Activated gamma-delta T cell (primary cell): ENCODE data around the gene C12orf50.
A peak's percentile ranks its signal among the peaks of the same experiment; 100 is the strongest.
"Not testable (repeated sequence)": the region's sequence is repeated elsewhere in the genome, so short reads cannot be mapped to it uniquely, and the experiment has no call there.

Source experiments
- DNase-seq: peaks from one replicate; lab custom pipeline; 2025; lab: John Stamatoyannopoulos, UW
- total RNA-seq, 2 donors: gene quantifications; one replicate each; lab custom pipeline; 2026; lab: John Stamatoyannopoulos, UW

The C12orf50 gene
- 0 to 0.22 reads per million in 2 donors for total RNA-seq

- no peak for DNase-seq
Measured at GRCh38 chr12:88029093-88029665, at the start of gene C12orf50. C12orf50 (minus strand) TSS chr12:88029401; CDS start chr12:88026962, 2,439 bp downstream.

- no peak for DNase-seq
Measured at GRCh38 chr12:88067301-88067700, 38.1 kb upstream of the C12orf50 start.

- DNase-seq, result no peak
Measured at GRCh38 chr12:88063375-88063774, 34.2 kb upstream of the C12orf50 start.

- no peak for DNase-seq
Measured at GRCh38 chr12:88062474-88062873, 33.3 kb upstream of the C12orf50 start.

- no peak for DNase-seq
Measured at GRCh38 chr12:88058719-88059077, 29.5 kb upstream of the C12orf50 start.

- no peak for DNase-seq
Measured at GRCh38 chr12:88057994-88058718, 29.0 kb upstream of the C12orf50 start.

GRCh38 chr12:88056571-88056970 is 27.4 kb upstream of the C12orf50 start:
- no peak for DNase-seq

- DNase-seq, result no peak
Measured at GRCh38 chr12:88052686-88053085, 23.5 kb upstream of the C12orf50 start.

- no peak for DNase-seq
Measured at GRCh38 chr12:88044035-88044434, 14.8 kb upstream of the C12orf50 start.

GRCh38 chr12:88037770-88038169 is 8.6 kb upstream of the C12orf50 start:
- DNase-seq, result no peak

GRCh38 chr12:88036353-88036965 is 7.3 kb upstream of the C12orf50 start:
- DNase-seq, result no peak

- DNase-seq, result no peak
Measured at GRCh38 chr12:88035907-88036289, 6.7 kb upstream of the C12orf50 start.

- peak; percentile 77 for DNase-seq
Measured at GRCh38 chr12:88035271-88035906, 6.2 kb upstream of the C12orf50 start.

GRCh38 chr12:88031161-88031560 is 2.0 kb upstream of the C12orf50 start:
- not testable (repeated sequence) for DNase-seq

- no peak for DNase-seq
Measured at GRCh38 chr12:88026196-88026595, 3.0 kb downstream of the C12orf50 start.

- no peak for DNase-seq
Measured at GRCh38 chr12:88017964-88018363, 11.2 kb downstream of the C12orf50 start.

- no peak for DNase-seq
Measured at GRCh38 chr12:88015825-88016224, 13.4 kb downstream of the C12orf50 start.

- DNase-seq, result no peak
Measured at GRCh38 chr12:88011755-88012154, 17.4 kb downstream of the C12orf50 start.

- DNase-seq, result no peak
Measured at GRCh38 chr12:88006351-88006750, 22.9 kb downstream of the C12orf50 start.

GRCh38 chr12:88001327-88001726 is 27.9 kb downstream of the C12orf50 start:
- DNase-seq, result no peak

- no peak for DNase-seq
Measured at GRCh38 chr12:87995581-87996178, 33.5 kb downstream of the C12orf50 start.

- no peak for DNase-seq
Measured at GRCh38 chr12:87991483-87991882, 37.7 kb downstream of the C12orf50 start.
